HG02973 (cell line): ENCODE measurements around the gene MTHFD2.
"Not testable (repeated sequence)": the region's sequence is repeated elsewhere in the genome, so short reads cannot be mapped to it uniquely, and the experiment has no call there.

Experiments used
- ATAC-seq: cut with Tn5 transposase; IDR thresholded peaks from one replicate; pipeline ENCODE4 v1.9.1; 2021; ENCODE audit warnings: moderate library complexity; ENCODE audit not compliant: unreplicated experiment

Gene MTHFD2

GRCh38 chr2:74198461-74199274 lies at the start of gene MTHFD2:
Gene MTHFD2 (plus strand): TSS chr2:74198615. CDS start chr2:74198642, 27 bp downstream.
- ATAC-seq: peak; percentile 79

GRCh38 chr2:74149247-74149525 lies 49.2 kb upstream of the MTHFD2 start:
- ATAC-seq: no peak

GRCh38 chr2:74149570-74150319 lies 48.7 kb upstream of the MTHFD2 start:
- no peak for ATAC-seq

GRCh38 chr2:74152954-74153353 lies 45.5 kb upstream of the MTHFD2 start:
- ATAC-seq: no peak

- ATAC-seq: no peak
Observed at GRCh38 chr2:74155830-74156229, 42.6 kb upstream of the MTHFD2 start.

GRCh38 chr2:74162951-74163350 lies 35.5 kb upstream of the MTHFD2 start:
- ATAC-seq: no peak

- ATAC-seq: no peak
Observed at GRCh38 chr2:74164761-74165160, 33.7 kb upstream of the MTHFD2 start.

GRCh38 chr2:74168739-74169138 lies 29.7 kb upstream of the MTHFD2 start:
- no peak for ATAC-seq

GRCh38 chr2:74174909-74175308 lies 23.5 kb upstream of the MTHFD2 start:
- ATAC-seq: no peak

GRCh38 chr2:74177696-74178095 lies 20.7 kb upstream of the MTHFD2 start:
- no peak for ATAC-seq

GRCh38 chr2:74178211-74179062 lies 20.0 kb upstream of the MTHFD2 start, which contains the start of gene MOB1A:
Gene MOB1A (minus strand): TSS chr2:74178879. CDS start chr2:74178674, 205 bp downstream.
- peak; percentile 67 for ATAC-seq

GRCh38 chr2:74179063-74179865 lies 19.2 kb upstream of the MTHFD2 start:
- ATAC-seq: peak; percentile 3

- peak; percentile 28 for ATAC-seq
Observed at GRCh38 chr2:74181739-74182138, 16.7 kb upstream of the MTHFD2 start.

- no peak for ATAC-seq
Observed at GRCh38 chr2:74183878-74184277, 14.5 kb upstream of the MTHFD2 start.

- ATAC-seq: peak; percentile 58
Observed at GRCh38 chr2:74186038-74186437, 12.4 kb upstream of the MTHFD2 start.

- not testable (repeated sequence) for ATAC-seq
Observed at GRCh38 chr2:74186706-74187105, 11.7 kb upstream of the MTHFD2 start.

- no peak for ATAC-seq
Observed at GRCh38 chr2:74188018-74188601, 10.3 kb upstream of the MTHFD2 start.

GRCh38 chr2:74188696-74189095 lies 9.7 kb upstream of the MTHFD2 start:
- ATAC-seq: no peak

- no peak for ATAC-seq
Observed at GRCh38 chr2:74191596-74192380, 6.6 kb upstream of the MTHFD2 start.
